SJSA1 (cell line): ENCODE results near the gene F2R. TPM values are rescaled to one million over a fixed set of nuclear protein-coding genes. Genes with fewer than 3 reads are reported as not detected.
A peak's percentile ranks its signal among the peaks of the same experiment; 100 is the strongest.
"Not testable (repeated sequence)": the region's sequence is repeated elsewhere in the genome, so short reads cannot be mapped to it uniquely, and the experiment has no call there.

ENCODE experiments used
- DNase-seq, 2 experiments: peaks; one replicate each; pipeline ENCODE4 v3.0.0-alpha.2; 2015 to 2020; ENCODE audit warnings: low spot score in 2 of 2, low read depth in 1 of 2
- H3K27ac ChIP-seq: fragments of 250-450 bp; sonication (Bioruptor Pico); 2 replicates; pipeline ENCODE4 v1.5.1; 2020; ENCODE audit warnings: mild to moderate bottlenecking, moderate library complexity
- H3K27me3 ChIP-seq: fragments of 250-450 bp; sonication (Bioruptor Pico); replicated peaks from 2 replicates; pipeline ENCODE4 v1.5.1; 2020; ENCODE audit warnings: mild to moderate bottlenecking, moderate library complexity
- H3K36me3 ChIP-seq: fragments of 250-450 bp; sonication (Bioruptor Pico); 2 replicates; pipeline ENCODE4 v1.5.1; 2020; ENCODE audit warnings: mild to moderate bottlenecking
- H3K4me1 ChIP-seq: fragments of 250-450 bp; sonication (Bioruptor Pico); replicated peaks from 2 replicates; pipeline ENCODE4 v1.6.1; 2021; ENCODE audit warnings: mild to moderate bottlenecking
- H3K4me3 ChIP-seq: fragments of 250-450 bp; sonication (Bioruptor Pico); 2 replicates; pipeline ENCODE4 v1.5.1; 2020; ENCODE audit warnings: mild to moderate bottlenecking
- H3K9me3 ChIP-seq: fragments of 250-450 bp; sonication (Bioruptor Pico); replicated peaks from 2 replicates; pipeline ENCODE4 v1.5.1; 2020; ENCODE audit warnings: mild to moderate bottlenecking
- total RNA-seq: library from RNA; depleted of rRNA; stranded (reverse); fragments of >200 nt; shearing (Covaris generic); gene quantifications from 2 replicates; pipeline ENCODE4 v1.2.3, GENCODE V29; 2014

Gene F2R
- total RNA-seq, 1 experiment from 2014 or later: 95.4 TPM

DNA sequence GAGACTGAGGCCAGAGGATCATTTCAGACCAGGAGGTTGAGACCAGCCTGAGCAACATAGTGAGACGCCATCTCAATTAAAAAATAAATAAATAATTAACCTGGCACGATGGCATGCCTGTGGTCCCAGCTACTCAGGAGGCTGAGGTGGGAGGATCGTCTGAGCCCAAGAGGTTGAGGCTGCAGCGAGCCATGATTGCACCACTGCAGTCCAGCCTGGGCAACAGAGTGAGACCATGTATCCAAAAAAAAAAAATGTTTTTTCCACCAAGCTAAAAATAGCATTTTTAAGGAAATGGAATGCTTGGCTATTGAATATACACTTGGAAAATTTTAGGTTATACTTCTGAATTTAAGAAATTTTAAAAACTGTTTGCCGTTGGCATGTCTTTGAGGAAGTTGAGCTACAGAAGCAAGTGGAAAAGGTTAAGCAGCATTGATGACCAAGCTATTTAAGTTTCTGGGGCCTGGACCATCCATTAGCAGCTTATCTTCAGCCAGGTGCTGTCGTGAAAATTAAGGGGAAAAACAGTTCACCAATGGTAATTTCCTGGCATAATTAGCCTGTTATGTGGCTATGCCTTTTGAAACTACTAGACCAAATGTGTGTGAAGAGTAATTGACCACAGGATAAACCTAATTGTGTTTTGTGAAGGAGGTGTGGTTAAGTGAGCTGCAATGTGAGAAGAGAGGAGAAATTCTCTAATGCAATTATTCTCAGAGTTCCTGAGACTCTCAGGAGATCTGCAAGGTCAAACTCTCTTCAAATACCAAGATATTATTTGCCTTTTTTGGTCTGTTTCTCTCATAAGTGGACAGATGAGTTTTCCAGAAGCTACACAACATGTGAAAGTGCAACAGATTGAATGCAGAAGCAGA lies 21.0 kb downstream of the F2R start:
- Histone ChIP-seq H3K36me3 (peaks cover 30% of the 10 kb centered on the region), H3K27ac (no peak overlapping the region), H3K27me3 (no peaks in the 10 kb centered on the region), H3K9me3 (no peaks in the 10 kb centered on the region), H3K4me1 (peaks cover 28% of the 10 kb centered on the region), H3K4me3 (no peak overlapping the region)
- no peak for DNase-seq

DNA sequence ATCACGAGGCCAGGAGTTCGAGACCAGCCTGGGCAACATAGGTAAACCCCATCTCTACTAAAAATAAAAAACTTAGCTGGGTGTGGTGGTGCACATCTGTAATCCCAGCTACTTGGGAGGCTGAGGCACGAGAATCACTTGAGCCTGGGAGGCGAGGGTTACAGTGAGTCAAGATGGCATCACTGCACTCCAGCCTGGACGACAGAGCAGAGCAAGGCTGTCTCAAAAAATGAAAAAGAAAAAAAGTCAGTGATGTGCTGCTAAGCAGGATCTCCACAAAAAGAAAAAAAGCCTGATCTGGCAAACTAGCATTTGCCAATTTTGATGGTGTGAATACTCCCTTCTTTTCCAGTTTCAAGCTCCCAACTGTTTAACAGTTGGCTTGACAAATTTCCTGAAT lies 21.9 kb downstream of the F2R start:
- Histone ChIP-seq H3K9me3 (no peaks in the 10 kb centered on the region), H3K36me3 (peaks cover 21% of the 10 kb centered on the region), H3K4me1 (peaks cover 28% of the 10 kb centered on the region), H3K4me3 (no peak overlapping the region), H3K27ac (peak overlapping the region; percentile 77), H3K27me3 (no peaks in the 10 kb centered on the region)
- no peak for DNase-seq

DNA sequence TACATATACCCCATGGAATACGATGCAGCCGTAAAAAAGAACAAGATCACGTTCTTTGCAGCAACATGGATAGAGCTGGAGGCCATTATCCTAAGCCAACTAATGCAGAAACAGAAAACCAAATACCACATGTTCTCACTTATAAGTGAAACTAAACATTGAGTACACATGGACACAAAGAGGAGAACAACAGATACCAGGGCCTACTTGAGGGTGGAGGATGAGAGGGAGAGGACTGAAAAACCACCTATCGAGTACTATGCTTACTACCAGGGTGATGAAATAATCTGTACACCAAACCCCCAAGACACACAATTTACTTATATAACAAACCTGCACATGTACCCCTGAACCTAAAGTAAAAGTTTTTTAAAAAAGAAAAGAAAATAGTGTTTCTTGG lies 25.6 kb downstream of the F2R start:
- not testable (repeated sequence) for DNase-seq, H3K4me3 ChIP-seq, H3K27me3 ChIP-seq, H3K27ac ChIP-seq, H3K36me3 ChIP-seq, H3K9me3 ChIP-seq
- peaks cover 24% of the 10 kb centered on the region for H3K4me1 ChIP-seq

DNA sequence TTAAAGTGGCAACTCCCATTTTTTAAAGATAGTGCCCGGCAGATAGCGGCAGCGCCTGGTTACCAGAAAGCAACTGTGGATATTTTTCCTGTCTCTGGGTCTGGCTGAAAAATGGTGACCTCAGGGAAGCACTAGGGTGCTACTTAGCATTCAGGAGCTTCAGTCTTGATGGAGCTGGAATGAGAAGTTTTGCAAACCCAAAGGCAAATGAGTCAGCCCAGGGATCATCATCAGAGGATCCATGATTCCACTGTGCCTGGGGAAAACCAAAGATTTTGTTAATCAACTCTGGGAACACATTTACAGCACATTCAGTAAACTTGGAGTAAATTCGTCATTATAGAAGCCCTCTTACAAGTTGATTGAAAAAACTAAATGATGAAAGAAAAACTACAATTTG lies 26.7 kb downstream of the F2R start:
- no peaks in the 10 kb centered on the region for H3K27me3 ChIP-seq
- no peak overlapping the region for H3K4me3 ChIP-seq
- H3K9me3 ChIP-seq: no peaks in the 10 kb centered on the region
- H3K36me3 ChIP-seq: no peaks in the 10 kb centered on the region
- no peak for DNase-seq
- H3K4me1 ChIP-seq: peaks cover 21% of the 10 kb centered on the region
- H3K27ac ChIP-seq: no peak overlapping the region

DNA sequence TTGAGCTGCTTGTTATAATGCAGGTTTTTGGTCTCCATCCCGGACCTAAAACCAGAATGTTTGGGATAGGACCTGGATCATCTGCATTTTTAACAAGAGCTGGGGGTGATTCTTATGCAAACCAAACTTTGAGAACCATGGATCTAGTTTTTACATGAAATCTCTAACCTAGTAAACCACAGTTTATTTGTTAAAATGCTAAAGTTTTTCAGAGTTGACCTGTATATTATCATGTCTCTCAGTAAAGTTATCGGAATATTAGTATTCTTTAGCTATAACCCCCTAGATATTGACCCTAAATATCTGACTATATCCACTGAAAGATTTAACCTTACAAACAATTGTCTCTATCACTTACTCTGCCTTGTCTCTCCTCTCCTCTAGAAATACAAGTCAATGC lies 28.7 kb downstream of the F2R start:
- Histone ChIP-seq H3K4me3 (no peak overlapping the region), H3K27ac (no peak overlapping the region), H3K27me3 (no peaks in the 10 kb centered on the region), H3K9me3 (no peaks in the 10 kb centered on the region), H3K4me1 (peaks cover 3% of the 10 kb centered on the region), H3K36me3 (no peaks in the 10 kb centered on the region)
- DNase-seq: no peak

DNA sequence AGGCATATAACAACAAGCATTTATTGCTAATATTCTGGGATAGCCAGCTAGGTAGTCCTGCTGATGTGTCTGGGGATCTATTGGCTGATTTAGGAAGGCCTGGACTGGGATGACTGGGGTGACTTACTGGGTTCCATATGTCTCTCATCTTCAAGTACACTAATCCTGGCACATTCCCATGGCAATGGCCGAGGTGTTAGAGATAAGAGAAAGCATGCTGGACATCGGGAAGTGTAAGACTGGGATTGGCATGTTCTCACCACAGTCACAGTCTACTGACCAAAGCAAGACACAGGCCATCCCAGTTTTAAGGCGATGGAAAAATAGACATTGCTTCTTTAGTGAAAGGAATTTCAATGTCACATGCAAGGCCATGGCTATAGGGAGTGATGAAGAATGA lies 29.7 kb downstream of the F2R start:
- Histone ChIP-seq H3K27ac (no peak overlapping the region), H3K36me3 (no peaks in the 10 kb centered on the region), H3K4me1 (no peaks in the 10 kb centered on the region), H3K4me3 (no peak overlapping the region), H3K27me3 (no peaks in the 10 kb centered on the region), H3K9me3 (no peaks in the 10 kb centered on the region)
- no peak for DNase-seq

DNA sequence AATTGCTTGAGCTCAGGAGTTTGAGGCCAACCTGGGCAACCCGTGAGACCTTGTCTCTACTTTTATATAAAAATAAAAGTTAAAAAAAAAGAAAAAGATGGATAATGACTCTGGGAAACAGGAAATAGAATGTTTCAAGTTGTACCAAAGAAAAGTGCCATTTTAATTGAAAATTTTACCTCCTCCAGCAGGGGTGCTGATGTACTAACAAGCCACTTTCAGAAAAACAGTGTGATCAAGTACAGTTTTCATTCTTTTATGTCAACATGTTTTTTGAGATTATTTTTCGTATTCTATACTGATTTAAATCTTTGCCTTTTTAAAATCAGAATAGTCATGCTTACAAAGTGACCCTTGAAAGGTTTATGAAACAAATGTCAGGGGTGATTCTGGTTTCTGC lies 30.8 kb downstream of the F2R start:
- H3K27ac ChIP-seq: no peak overlapping the region
- no peaks in the 10 kb centered on the region for H3K27me3 ChIP-seq
- H3K36me3 ChIP-seq: no peaks in the 10 kb centered on the region
- H3K4me1 ChIP-seq: no peaks in the 10 kb centered on the region
- H3K9me3 ChIP-seq: no peaks in the 10 kb centered on the region
- no peak for DNase-seq
- H3K4me3 ChIP-seq: no peak overlapping the region

DNA sequence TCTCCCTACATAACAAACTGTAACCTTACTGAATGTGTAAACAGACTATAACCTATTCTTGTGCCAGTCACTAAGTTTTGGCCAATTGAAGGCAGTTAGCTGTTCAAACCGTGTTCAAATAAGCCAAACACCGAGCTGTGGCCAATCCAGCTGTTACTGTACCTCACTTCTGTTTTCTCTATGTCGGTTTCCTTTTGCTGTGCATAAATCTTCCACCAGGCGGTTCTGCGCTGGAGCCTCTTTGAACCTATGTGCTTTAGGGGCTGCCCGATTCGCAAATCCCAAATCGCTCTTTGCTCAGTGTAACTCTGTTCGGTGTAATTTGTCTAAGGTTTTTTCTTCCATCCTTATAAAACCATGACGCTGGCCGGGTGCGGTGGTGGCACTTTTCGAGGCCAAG lies 31.8 kb downstream of the F2R start:
- Histone ChIP-seq H3K4me3 (no peak overlapping the region), H3K4me1 (no peaks in the 10 kb centered on the region), H3K9me3 (no peaks in the 10 kb centered on the region), H3K27me3 (no peaks in the 10 kb centered on the region), H3K27ac (no peak overlapping the region), H3K36me3 (no peaks in the 10 kb centered on the region)
- DNase-seq: no peak

DNA sequence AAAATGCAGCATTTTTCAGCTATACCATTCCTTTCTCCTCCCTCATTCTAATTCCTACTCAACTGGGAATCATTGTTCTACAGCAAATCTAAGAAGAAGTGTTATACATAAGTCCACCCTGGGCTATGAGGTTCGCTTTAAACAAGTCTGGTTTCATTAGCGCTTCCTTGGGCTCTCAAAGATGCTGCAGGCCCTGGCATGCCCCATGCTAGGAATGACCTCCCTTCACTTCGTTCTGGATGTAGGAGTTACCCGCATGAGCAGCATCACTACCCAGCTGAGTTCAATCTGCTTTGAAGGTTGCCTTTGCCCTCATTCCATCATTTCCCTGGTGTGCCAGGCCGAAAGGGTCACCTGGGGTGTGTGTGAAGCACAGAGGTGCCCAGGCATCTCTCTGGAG lies 35.4 kb downstream of the F2R start:
- no peak overlapping the region for H3K27ac ChIP-seq
- H3K36me3 ChIP-seq: no peaks in the 10 kb centered on the region
- no peaks in the 10 kb centered on the region for H3K4me1 ChIP-seq
- H3K9me3 ChIP-seq: no peaks in the 10 kb centered on the region
- H3K27me3 ChIP-seq: no peaks in the 10 kb centered on the region
- no peak overlapping the region for H3K4me3 ChIP-seq
- DNase-seq: no peak

DNA sequence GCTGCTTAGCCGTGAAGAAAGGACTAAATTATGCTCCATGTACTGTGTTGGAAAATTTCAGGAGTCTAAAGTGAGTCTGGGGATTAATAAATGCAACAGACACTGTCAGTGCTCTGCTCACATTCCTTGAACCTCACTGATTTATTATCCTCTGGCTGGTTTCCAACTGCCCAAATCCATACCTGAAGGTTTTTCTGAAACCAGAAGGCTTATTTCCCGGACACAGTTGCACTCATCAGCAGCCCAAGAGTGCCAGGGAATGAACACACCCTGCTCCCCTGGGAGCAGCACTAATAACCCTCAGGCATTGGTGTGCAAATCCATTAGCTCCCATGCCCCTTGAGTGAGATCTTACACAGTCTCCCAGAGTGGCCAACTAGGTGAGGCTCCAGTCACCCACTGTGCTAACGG lies 38.7 kb downstream of the F2R start:
- H3K9me3 ChIP-seq: no peaks in the 10 kb centered on the region
- no peaks in the 10 kb centered on the region for H3K4me1 ChIP-seq
- no peaks in the 10 kb centered on the region for H3K27me3 ChIP-seq
- H3K4me3 ChIP-seq: no peak overlapping the region
- DNase-seq: no peak
- H3K27ac ChIP-seq: no peak overlapping the region
- no peaks in the 10 kb centered on the region for H3K36me3 ChIP-seq

DNA sequence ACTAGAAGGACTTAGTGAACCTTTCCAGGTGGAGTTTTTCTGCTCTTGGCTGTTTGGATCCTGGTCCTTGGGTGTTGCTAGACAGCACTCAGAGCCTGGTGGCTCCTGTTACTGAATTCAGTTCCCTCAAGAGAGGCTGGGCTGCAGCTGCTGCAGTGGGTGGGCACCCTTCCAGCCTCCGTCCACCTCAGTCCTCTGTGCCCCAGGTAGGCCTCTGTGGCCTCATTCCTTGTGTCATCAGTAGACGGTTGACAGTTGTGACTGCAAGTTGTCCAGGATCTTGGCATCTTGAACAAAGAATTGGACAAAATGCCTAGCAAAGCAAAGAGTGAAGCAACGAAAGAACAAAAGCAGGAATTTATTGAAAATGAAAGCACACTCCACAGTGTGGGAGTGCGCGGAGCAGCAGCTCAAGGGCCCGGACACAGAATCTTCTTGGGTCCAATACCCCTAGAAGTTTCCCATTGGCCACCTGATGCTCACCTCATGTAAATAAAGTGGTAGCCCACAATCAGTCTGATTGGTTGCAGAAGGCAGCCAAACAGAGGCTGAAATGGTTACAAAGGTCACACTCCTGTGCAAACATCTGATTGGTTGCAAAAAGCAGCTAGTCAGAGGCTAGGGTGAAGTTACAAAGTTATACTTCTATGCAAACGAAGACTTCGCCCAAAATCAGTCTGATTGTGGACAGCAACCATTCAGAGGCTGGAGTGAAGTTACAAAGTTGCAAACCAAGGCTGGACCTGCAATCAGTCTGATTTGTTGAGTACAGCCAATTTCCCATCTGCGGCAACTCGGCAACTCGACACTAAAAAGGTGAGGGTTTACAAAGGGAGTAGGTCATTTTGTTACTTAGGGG lies 40.1 kb downstream of the F2R start:
- no peak for DNase-seq
- Histone ChIP-seq H3K4me3 (no peak overlapping the region), H3K36me3 (no peaks in the 10 kb centered on the region), H3K27me3 (no peaks in the 10 kb centered on the region), H3K27ac (no peak overlapping the region), H3K9me3 (no peaks in the 10 kb centered on the region), H3K4me1 (0 out of 2 replicates have a peak, but pooled peaks cover 2% of the 10 kb centered on the region)

DNA sequence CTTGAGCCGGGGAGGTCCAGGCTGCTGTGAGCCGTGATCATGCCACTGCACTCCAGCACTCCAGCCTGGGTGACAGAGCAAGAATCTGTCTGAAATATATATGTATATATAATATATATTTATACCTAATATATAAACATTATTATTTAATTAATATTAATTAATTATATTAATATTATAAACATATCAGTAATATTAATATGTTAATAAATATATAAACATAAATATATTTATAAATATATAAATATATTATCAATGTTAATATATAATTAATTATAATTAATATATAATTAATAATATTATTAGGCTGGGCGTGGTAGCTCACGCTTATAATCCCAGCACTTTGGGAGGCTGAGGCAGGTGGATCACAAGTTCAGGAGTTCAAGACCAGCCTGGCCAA lies 41.1 kb downstream of the F2R start:
- DNase-seq: no peak
- Histone ChIP-seq H3K4me1 (0 out of 2 replicates have a peak, but pooled peaks cover 4% of the 10 kb centered on the region), H3K27me3 (no peaks in the 10 kb centered on the region), H3K9me3 (no peaks in the 10 kb centered on the region), H3K36me3 (no peaks in the 10 kb centered on the region), H3K27ac (no peak overlapping the region), H3K4me3 (no peak overlapping the region)

DNA sequence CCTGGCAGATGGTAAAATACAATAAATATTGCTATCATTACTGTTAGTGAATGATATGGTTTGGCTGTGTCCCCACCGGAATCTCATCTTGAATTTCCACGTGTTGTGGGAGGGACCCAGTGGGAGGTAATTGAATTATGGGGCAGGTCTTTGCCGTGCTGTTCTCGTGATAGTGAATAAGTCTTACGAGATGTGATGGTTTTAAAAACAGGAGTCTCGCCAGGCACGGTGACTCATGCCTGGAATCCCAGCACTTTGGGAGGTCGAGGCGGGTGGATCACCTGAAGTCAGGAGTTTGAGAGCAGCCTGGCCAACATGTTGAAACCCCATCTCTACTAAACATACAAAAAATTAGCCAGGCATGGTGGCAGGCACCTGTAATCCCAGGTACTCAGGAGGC lies 45.2 kb downstream of the F2R start:
- H3K27me3 ChIP-seq, H3K36me3 ChIP-seq, DNase-seq, H3K4me3 ChIP-seq, H3K9me3 ChIP-seq, H3K4me1 ChIP-seq, H3K27ac ChIP-seq: not testable (repeated sequence)

DNA sequence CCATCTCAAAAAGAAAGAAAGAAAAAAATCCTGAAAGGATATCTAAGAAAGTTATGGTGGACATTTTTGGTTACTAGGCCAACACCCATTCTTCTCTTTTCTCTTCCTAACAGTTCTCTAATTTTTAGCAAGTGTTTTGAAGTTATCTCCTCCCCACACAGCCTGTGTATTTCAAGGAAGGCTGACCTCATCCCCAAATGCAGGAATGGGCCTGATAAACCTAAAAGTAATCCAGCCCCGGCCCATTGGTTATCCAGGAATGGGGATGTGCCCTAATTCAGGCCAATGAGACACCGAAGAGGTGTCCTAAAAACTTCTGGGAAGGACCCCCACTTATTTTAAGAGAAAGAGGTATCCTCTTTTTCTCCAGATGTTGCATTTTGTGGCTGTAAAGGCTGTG lies 46.6 kb downstream of the F2R start:
- no peak for DNase-seq
- H3K27me3 ChIP-seq: no peaks in the 10 kb centered on the region
- H3K9me3 ChIP-seq: no peaks in the 10 kb centered on the region
- no peaks in the 10 kb centered on the region for H3K36me3 ChIP-seq
- H3K4me1 ChIP-seq: 0 out of 2 replicates have a peak, but pooled peaks cover 4% of the 10 kb centered on the region
- H3K27ac ChIP-seq: no peak overlapping the region
- no peak overlapping the region for H3K4me3 ChIP-seq
